ENCODE results near the gene HSD17B14. TPM values are rescaled to one million over a fixed set of nuclear protein-coding genes. Genes with fewer than 3 reads are reported as not detected.

Gene HSD17B14
- total RNA-seq (10 to 100 TPM in 1 of 2 donors, 1 to 10 TPM in 1; 3.7 to 11.2 TPM), polyA plus RNA-seq (10 to 100 TPM in 1 of 2 donors, 1 to 10 TPM in 1; 4.9 to 12.6 TPM)

DNA sequence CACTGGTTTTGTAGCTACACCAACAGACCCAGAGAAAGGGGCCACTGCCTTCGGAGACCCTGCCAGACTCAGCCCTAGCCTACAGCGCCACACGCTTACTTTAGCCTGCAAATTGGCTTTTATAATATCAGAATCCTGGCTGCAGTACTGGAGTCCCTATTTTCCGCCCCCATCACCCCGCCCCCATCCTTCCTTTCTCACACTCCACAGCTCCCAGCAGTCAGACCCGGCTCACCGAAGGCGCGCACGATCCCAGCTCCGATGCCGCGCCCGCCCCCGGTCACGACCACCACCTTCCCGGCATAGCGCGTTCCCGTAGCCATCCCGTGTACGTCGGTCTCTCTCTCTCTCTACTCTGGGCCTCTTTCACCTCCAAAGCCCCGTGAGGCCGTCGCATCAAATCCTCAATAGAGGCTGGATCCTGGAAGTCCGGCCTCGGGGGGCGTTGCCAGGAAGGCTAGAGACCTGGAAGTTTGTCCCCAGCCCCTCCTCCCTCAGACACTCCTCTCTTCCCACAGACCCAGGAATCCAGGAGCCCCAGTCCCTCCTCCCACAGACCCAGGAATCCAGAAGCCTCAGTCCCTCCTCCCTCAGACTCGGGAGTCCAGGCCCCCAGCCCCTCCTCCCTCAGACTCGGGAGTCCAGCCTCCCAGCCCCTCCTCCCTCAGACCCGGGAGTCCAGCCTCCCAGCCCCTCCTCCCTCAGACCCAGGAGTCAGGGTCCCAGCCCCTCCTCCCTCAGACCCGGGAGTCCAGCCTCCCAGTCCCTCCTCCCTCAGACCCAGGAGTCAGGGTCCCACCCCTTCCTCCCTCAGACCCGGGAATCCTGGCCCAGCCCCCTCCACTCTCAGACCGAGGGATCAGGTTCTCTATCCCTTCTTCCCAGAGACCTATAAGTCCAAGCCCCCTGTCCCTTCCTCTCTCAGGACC is at the start of gene HSD17B14:
TSS of gene HSD17B14 (minus strand) at position 403 of the 929 bp plus-strand sequence. CDS start at position 323, 80 bp downstream.
- Histone ChIP-seq H3K4me1 (ENCODE audit: control insufficient read depth in 4 of 4, insufficient read depth in 4 of 4, low read length in 3 of 4) (peaks cover 5 to 25% (median 15%) of the 10 kb centered on the region in 4 donors), H3K36me3 (ENCODE audit: control insufficient read depth in 4 of 4, insufficient read depth in 3 of 4, low read depth in 1 of 4, low read length in 3 of 4) (peaks cover 2 to 8% (median 4%) of the 10 kb centered on the region in 4 donors), H3K27me3 (ENCODE audit: control insufficient read depth in 4 of 4, insufficient read depth in 4 of 4, low read length in 3 of 4) (no peaks in the 10 kb centered on the region), H3K9ac (ENCODE audit: low read depth in 1 of 2, low read length in 2 of 2) (peak within 1 kb of the TSS; percentile 43 to 65), H3K4me3 (ENCODE audit: low read depth in 1 of 3, low read length in 3 of 3) (peak within 1 kb of the TSS; percentile 35 to 51 (median 47)), H3K9me3 (ENCODE audit: control insufficient read depth in 4 of 4, low read length in 3 of 4) (no peaks in the 10 kb centered on the region), H3K27ac (ENCODE audit: low read depth in 1 of 2, low read length in 2 of 2) (peak within 1 kb of the TSS; percentile 87 to 88)
- 6% methylated on average over 35 of the region's 35 CpGs for WGBS
- TF ChIP-seq HNF4A (conservative IDR thresholded peaks at IDR 0.05), result peak in 1 of 2 donors; percentile 3
- TF ChIP-seq RAD21 (IDR thresholded peaks at IDR 0.05), result peak; percentile 3 to 4
- no peak for TF ChIP-seq HNF4G (IDR thresholded peaks at IDR 0.05)
- peak; percentile 12 for TF ChIP-seq SP1 (IDR thresholded peaks at IDR 0.05)
- peak; percentile 57 for DNase-seq (ENCODE audit: low spot score)

DNA sequence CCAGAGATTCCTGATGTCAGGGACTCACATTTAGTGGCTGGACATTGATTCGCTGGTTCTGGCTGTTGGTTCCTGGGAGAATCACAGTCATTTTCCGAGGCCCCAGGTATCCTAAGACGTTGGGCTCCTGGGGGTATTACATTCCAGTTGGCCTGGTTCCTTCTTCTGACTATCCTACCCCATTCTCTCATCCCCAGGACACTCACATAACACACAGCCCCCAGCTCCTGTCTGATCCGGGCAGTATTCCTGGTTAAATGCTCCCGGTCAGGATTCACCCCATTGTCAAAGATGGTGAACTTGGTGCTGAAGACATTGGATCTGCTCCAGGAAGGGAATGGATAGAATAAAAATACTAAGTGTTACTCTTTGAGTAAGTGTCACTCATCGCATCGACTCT is 47.4 kb upstream of the HSD17B14 start:
- TF ChIP-seq, protein P1, sequence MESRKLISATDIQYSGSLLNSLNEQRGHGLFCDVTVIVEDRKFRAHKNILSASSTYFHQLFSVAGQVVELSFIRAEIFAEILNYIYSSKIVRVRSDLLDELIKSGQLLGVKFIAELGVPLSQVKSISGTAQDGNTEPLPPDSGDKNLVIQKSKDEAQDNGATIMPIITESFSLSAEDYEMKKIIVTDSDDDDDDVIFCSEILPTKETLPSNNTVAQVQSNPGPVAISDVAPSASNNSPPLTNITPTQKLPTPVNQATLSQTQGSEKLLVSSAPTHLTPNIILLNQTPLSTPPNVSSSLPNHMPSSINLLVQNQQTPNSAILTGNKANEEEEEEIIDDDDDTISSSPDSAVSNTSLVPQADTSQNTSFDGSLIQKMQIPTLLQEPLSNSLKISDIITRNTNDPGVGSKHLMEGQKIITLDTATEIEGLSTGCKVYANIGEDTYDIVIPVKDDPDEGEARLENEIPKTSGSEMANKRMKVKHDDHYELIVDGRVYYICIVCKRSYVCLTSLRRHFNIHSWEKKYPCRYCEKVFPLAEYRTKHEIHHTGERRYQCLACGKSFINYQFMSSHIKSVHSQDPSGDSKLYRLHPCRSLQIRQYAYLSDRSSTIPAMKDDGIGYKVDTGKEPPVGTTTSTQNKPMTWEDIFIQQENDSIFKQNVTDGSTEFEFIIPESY (IDR thresholded peaks at IDR 0.05), result no peak
- TF ChIP-seq RXRA (IDR thresholded peaks at IDR 0.05), result no peak
- TF ChIP-seq, protein P2, sequence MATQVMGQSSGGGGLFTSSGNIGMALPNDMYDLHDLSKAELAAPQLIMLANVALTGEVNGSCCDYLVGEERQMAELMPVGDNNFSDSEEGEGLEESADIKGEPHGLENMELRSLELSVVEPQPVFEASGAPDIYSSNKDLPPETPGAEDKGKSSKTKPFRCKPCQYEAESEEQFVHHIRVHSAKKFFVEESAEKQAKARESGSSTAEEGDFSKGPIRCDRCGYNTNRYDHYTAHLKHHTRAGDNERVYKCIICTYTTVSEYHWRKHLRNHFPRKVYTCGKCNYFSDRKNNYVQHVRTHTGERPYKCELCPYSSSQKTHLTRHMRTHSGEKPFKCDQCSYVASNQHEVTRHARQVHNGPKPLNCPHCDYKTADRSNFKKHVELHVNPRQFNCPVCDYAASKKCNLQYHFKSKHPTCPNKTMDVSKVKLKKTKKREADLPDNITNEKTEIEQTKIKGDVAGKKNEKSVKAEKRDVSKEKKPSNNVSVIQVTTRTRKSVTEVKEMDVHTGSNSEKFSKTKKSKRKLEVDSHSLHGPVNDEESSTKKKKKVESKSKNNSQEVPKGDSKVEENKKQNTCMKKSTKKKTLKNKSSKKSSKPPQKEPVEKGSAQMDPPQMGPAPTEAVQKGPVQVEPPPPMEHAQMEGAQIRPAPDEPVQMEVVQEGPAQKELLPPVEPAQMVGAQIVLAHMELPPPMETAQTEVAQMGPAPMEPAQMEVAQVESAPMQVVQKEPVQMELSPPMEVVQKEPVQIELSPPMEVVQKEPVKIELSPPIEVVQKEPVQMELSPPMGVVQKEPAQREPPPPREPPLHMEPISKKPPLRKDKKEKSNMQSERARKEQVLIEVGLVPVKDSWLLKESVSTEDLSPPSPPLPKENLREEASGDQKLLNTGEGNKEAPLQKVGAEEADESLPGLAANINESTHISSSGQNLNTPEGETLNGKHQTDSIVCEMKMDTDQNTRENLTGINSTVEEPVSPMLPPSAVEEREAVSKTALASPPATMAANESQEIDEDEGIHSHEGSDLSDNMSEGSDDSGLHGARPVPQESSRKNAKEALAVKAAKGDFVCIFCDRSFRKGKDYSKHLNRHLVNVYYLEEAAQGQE (IDR thresholded peaks at IDR 0.05), result no peak
- no peak for TF ChIP-seq GABPA (IDR thresholded peaks at IDR 0.05 in 1 of 2, conservative IDR thresholded peaks at IDR 0.05 in 1 of 2)
- no peak overlapping the region for H3K9ac ChIP-seq (ENCODE audit: low read depth in 1 of 2, low read length in 2 of 2)
- no peaks in the 10 kb centered on the region for H3K36me3 ChIP-seq (ENCODE audit: control insufficient read depth in 4 of 4, insufficient read depth in 3 of 4, low read depth in 1 of 4, low read length in 3 of 4)

More for the DNA sequence above, 47.4 kb upstream of the HSD17B14 start:
- DNase-seq (ENCODE audit: low spot score), result no peak
- Histone ChIP-seq H3K27me3 (ENCODE audit: control insufficient read depth in 4 of 4, insufficient read depth in 4 of 4, low read length in 3 of 4) (no peaks in the 10 kb centered on the region), H3K4me3 (ENCODE audit: low read depth in 1 of 3, low read length in 3 of 3) (no peak overlapping the region), H3K27ac (ENCODE audit: low read depth in 1 of 2, low read length in 2 of 2) (no peak overlapping the region), H3K4me1 (ENCODE audit: control insufficient read depth in 4 of 4, insufficient read depth in 4 of 4, low read length in 3 of 4) (no peaks in the 10 kb centered on the region), H3K9me3 (ENCODE audit: control insufficient read depth in 4 of 4, low read length in 3 of 4) (no peaks in the 10 kb centered on the region)
- WGBS, result 96% methylated on average over 7 of the region's 7 CpGs
